CD4-positive, alpha-beta T cell treated with Interleukin-15 for 4 hours (primary cell): ENCODE measurements around the gene ZNF888.
"Not testable (repeated sequence)": the region's sequence is repeated elsewhere in the genome, so short reads cannot be mapped to it uniquely, and the experiment has no call there.

Experiments used
- DNase-seq: peaks from one replicate; pipeline ENCODE4 v3.0.0-alpha.2; 2020; ENCODE audit warnings: low spot score

The ZNF888 gene

DNA sequence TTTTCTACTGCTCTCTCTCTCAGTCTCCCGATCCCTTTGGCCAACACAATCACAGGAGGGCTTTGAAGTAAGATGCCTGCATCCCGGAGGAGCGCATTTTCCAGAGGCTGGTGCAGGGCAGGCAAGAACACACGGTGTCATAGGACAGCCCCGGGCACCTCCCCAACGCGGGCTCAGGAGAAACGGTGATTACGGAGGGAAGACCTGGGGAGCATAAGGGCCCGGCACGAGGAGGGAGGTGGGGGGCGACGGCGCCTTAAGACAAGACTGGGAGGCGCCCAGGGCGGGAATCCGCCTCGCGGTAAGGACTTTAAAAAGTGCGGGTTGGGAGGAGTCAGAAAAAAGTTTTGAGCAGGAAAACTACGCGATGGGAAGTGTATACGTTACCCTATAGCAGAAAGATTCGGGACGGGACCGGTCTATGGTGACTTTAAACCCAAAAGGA lies 18.7 kb upstream of the ZNF888 start:
- DNase-seq, result peak; percentile 14

DNA sequence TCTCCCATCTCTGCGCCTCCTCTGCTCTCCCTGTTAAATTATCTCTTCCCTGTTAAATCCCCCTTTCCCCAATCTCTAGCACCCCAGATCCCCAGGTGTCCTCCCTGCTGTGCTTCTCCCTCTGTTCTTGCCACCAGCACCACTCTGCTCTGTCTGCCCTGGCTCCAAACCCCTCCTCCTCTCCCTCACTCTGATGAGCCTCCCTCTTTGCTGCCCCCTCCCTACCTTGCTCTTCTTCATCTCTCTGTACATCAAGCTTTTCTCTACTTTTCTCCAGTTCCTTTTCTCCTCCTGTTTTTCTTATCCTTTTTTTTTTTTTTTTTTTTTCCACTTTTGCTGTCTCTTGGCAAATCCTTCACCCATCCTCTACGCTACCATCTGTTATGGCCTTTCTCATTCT lies 18.3 kb upstream of the ZNF888 start:
- not testable (repeated sequence) for DNase-seq

DNA sequence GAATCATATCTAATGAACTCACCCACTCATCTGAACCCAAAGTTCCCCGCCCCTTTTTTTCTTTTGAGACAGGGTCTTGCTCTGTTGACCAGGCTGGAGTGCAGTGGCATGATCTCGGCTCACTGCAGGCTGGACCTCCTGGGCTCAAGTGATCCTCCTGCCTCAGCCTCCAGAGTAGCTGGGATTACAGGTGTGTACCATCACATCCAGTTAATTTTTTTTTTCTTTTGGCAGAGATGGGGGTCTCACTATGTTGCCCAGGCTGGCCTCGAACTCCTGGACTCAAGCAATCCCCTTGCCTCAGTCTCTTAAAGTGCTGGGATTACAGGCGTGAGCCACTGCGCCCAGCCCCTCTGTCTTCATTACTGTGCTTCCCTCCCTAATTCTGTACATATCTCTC lies 17.7 kb upstream of the ZNF888 start:
- not testable (repeated sequence) for DNase-seq

DNA sequence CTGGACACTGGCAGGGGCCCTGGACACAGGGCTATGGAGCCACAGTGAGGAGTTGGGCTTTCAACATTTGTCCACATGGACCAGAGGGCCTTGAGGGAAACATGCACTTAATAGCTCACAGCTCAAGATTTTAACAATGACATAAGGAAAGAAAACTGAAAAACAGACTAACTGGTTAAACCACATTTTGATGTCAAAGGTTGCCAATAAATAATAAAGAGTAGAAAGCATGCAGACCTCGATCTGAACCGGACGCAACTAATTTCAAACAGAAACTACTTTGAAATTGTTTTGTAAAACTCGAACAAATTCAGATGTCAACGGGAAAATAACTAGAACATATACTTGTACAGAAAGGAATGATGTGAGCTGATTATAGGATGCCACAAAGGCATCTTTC lies 15.5 kb upstream of the ZNF888 start:
- no peak for DNase-seq

DNA sequence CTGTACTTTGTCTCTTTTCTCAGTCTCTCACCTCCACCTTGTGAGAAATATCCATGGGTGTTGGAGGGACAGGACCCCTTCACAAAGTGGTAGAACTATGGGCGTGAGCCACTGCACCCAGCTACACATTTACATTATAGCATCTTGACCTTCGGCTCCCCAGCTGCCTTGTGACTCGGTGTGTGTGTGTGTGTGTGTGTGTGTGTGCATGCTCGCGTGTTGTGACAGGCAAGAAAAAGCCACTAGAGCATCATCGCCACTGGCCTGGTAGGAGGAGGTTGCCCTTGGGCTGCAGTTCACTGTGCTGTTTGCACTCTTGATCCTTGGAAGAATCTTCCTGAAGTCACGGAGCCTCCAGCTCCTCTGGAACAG lies 13.7 kb upstream of the ZNF888 start:
- DNase-seq, result no peak

DNA sequence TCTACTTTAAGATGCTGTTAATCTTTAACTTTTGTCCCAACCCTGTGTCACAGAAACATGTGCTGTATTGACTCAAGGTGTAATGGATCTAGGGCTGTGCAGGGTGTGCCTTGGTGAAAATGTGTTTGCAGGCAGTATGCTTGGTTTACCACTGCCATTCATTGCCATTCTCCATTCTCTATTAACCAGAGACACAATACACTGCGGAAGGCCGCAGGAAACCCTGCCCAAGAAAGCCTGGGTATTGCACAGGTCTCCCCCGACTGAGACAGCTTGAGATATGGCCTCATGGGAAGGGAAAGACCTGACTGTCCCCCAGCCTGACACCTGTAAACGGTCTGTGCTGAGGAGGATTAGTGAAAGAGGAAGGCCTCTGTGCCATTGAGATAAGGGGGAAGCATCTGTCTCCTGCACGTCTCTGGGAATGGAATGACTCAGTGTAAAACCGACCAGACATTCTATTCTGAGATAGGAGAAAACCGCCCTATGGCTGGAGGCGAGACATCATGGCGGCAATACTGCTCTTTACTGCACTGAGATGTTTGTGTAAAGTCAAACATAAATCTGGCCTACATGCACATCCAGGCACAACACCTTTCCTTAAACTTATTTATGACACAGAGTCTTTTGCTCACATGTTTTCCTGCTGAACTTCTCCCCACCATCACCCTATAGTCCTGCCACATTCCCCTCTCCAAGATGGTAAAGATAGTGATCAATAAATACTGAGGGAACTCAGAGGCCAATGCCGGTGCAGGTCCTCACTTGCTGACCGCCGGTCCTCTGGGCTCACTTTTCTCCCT lies 13.1 kb upstream of the ZNF888 start:
- no peak for DNase-seq

DNA sequence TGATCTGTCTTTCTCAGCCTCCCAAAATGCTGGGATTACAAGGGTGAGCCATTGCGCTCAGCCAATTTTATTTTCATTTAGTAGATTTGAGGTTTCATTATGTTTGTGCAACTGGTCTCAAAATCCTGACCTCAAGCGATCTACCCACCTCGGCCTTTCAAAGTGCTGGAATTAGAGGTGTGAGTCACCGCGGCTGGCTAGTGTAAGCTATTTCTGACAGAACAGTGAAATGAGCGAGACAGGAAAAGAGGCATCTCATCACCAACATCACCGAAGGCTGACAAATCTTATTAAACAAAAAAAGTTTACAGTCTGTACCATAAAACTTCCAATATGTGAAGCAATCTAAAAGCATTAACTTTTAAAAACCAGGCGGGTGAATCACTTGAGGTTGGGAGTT lies 12.2 kb upstream of the ZNF888 start:
- no peak for DNase-seq

DNA sequence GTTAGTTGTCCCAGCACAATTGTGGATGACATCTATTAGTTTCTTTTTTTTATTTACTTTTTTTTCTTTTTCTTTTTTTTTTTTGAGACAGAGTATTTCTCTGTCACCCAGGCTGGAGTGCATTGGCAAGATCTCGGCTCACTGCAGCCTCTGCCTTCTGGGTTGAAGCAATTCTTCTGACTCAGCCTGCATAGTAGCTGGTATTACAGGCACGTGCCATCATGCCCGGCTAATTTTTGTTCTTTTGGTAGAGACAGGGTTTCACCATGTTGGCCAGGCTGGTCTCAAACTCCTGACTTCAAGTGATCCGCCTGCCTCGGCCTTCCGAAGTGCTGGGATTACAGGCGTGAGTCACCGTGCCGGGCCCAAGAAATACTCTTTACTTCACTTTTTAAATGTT lies 1.4 kb upstream of the ZNF888 start:
- DNase-seq, result not testable (repeated sequence)

DNA sequence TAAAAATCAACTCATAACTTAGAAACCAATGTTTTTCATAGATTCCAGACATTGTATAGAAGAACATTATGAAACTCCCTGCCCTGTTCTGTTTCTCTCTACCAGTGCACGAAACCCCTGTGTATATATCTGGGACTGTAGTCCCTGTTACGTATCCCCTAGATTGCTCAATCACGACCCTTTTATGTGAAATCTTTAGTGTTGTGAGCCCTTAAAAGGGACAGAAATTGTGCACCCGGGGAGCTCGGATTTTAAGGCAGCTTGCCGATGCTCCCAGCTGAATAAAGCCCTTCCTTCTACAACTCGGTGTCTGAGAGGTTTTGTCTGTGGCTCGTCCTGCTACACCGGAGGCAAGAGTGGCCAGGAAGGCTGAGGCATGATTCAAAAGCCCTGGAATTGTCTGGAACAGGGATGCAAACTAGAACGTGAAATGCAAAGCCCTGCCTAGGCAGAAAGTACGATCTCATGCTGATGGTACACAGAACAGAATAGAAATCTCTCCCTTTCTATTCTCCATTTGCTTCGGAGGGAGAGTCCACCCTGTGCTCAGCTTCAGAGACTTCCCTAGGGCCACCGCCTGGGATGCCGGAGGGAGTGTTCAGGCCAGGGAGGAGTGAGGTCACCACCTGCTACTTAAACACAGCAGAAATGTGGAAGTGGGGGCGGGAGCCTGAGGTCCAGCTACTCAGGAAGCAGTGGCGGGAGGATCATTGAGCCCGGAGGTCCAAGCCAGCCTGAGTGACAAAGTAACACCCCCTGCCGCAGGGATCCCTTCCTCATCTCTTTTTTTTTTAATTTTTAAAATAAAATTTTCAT lies 758 bp upstream of the ZNF888 start:
- DNase-seq, result no peak

DNA sequence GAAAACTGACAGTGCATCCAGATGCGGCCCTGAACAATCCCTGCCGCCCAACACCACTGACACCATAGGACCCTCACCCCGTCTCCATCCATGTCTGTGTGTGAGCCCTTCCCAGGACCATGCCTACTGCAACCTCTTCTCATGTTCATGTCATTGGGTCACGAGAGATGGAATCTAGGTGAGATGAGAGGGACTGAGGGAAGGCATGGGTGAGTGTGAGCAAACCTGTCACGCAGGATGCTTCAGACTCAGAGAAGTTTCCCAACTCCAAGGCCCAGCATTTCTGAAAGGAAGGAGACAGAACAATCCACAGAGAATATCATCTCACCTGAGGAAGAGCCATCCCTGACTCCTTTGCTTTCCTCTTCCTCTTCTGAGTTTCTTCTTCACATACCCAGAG lies 5.7 kb downstream of the ZNF888 start:
- DNase-seq, result no peak

DNA sequence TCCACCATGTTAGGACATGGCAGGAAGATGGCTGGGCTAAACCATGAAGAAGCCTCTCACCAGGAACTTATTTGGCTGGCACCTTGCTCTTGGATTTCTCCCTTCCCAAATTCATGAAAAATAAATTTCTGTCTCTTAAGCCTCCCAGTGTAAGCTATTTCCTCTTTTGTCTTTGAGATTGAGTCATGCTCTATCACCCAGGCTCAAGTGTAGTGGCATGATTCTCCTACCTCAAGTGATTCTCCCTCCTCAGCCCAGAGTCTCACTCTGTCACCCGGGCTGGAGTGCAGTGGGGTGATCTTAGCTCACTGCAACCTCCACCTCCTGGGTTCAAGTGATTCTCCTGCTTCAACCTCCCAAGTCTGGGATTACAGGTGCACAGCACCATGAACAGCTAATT lies 12.6 kb downstream of the ZNF888 start:
- no peak for DNase-seq

DNA sequence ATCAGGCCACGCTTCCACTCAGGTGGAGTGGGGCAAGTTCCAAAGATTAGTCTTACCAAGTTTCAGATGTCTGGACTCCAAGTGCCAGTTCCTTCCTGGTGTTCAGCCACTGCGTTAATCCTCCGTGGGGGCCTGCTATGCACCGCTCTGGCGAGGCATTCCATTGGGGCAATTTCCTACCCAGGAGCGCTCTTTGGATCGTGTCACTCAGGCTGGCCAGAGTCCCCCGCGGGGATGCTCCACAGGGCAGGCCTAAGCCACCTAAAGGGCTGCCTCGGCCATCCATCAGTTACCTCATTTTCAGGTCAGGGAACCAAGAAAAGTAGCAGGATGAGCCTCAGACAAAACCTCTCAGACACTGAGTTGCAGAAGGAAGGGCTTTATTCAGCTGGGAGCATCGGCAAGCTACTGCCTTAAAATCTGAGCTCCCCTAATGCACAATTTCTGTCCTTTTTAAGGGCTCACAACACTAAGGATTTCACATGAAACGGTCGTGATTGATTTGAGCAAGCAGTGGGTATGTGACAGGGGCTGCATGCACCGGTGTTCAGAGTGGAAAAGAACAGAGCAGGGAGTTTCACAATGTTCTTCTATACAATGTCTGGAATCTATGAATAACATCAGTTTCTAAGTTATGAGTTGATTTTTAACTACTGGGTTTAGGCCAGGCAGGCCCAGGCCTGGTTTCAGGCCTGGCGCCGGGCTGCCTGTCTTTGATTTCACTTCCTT lies 19.0 kb downstream of the ZNF888 start:
- not testable (repeated sequence) for DNase-seq

DNA sequence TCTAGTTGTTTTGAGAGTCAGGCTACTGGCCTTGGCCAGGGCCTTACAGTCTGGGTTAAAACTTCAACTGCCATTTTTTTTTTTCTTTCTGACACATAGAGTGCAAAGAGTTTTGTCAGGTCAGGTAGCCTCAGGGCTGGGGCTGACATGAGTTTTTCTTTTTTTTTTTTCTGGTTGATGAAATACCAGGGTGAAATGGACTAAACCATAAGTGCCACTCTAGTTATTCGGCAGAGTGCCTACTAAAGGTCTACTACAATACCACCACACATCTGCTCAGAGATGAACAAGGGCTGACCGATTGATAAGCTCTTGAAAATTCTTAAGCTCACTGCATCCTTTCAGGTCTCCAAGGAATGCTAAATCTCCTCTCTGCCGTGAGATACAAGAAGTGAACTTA lies 21.4 kb downstream of the ZNF888 start:
- DNase-seq, result no peak

DNA sequence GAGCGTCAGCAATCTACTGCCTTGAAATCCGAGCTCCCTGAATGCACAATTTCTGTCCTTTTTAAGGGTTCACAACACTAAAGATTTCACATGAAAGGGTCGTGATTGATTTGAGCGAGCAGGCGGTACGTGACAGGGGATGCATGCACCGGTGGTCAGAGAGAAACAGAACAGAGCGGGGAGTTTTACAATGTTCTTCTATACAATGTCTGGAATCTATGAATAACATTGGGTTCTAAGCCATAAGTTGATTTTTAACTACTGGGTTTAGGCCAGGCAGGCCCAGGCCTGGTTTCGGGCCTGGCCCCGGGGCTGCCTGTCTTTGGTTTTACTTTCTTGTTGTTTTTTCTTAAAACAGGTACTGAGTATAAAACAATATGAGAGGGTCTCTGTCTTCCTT lies 24.6 kb downstream of the ZNF888 start:
- DNase-seq, result not testable (repeated sequence)

DNA sequence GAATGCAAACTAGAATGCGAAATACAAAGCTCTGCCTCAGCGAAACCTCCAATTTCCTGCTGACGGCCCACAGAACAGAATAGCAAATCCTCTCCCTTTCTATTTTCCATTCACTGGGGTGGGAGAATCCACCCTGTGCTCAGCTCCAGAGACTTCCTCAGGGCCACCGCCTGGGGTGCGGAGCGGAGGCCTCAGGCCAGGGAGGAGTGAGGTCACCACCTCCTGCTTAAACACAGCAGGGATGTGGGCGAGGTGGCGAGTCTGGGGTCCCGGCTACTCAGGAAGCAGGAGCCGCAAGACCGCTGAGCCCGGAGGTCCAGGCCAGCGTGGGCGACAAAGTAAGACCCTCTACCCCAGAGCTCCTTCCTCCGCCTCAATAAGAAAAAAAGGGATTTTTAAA lies 25.1 kb downstream of the ZNF888 start:
- DNase-seq, result no peak

DNA sequence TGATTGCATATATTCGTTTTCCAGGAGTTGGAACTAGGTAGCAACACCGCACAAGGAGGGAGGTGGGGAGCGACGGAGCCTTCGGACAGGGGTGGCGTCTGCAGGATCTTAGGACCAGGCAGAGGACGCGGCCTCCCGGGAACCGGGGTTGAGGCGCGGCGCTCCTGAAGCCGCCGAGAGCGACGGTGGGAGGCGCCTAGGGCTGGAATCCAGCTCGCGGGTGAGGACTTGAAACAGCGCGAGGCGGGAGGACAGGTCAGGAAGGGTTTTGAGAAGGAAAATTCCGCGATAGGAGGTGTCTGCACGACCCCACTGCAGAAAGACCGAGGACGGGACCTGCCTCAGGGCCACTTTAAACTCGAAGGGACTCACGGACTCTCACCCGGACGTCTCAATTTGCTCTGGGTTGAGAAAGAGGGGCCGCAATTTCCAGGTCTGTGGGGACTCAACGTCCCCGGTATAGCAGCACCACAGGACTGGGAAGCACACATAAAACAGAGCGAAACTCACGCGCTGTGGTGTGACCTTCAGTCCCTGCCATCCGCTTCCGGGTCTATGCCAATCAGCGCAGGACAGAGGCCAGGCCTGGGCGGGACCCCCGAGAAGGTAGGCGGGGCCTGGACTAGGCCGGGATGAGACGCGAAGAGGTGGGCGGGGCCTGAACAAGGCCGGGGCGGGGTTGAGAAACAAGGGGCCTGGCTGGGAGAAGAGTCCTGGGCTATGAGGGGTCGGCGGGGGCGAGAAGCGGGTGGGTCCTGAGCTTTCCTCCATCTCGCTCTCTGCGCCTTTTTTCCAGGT lies 25.9 kb downstream of the ZNF888 start, which contains the start of gene ZNF320:
ZNF320 (minus strand) TSS at position 498 of the 798 bp plus-strand sequence. CDS start 7,380 bp downstream, outside the sequence.
- peak; percentile 91 for DNase-seq

DNA sequence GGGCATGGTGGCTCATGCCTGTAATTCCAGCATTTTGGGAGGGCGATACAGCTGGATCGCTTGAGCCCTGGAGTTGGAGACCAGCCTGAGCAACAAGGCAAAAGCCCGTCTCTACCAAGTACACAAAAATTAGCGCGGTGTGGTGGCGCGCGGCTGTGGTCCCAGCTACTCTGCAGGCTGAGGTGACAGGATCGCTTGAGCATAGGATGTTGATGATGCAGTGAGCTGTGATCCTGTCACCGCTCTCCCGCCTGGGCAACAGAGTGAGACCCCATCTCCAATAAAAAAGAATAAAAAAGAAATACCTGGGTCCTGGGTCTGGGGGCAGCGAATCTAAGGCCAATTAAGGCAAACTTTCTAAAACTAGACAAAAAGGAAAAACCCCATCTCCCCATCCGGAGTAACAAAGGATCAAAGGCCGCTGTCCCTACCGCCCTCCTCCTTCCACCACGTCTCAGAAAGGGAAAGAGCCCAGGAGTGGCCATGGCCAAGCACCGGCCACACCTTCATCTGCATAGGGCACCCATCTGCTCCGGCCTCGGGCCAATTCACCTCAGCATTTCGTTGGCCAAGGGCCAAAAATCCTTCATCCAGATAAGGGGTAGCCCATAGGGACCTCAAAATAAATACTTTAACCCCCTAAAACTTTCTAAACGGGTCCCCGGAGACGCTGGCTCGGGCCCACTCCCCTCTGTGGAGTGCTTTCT lies 26.6 kb downstream of the ZNF888 start:
- DNase-seq, result no peak

DNA sequence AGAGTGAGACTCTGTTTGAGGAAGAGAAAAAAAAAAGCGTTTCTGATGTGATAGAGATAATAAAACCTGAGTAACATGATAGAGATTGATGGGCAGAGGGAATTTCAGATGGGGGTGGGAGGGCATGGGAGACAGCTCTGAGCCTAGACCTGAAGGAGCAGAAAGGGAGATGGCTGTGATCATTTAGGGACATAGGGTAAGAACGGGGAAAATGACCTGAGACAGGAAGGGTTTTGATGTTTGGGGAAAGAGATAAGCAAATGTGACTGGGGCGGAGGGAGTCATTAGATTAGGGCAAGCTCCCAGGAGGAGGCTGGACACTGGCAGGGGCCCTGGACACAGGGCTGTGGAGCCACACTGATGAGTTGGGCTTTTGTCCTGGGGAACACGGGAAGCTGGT lies 31.9 kb downstream of the ZNF888 start:
- DNase-seq, result no peak

DNA sequence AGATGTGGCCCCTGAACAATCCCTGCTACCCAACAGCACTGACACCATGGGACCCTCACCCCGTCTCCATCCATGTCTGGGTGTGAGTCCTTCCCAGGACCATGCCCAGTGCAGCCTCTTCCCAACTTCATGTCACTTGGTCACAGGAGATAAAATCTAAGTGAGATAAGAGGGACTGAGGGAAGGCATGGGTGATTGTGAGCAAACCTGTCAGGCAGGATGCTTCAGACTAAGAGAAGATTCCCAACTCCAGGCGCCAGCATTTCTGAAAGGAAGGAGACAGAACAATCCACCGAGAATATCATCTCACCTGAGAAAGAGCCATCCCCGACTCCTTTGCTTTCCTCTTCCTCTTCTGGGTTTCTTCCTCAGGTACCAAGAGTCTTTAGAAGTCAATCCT lies 33.3 kb downstream of the ZNF888 start:
- no peak for DNase-seq

DNA sequence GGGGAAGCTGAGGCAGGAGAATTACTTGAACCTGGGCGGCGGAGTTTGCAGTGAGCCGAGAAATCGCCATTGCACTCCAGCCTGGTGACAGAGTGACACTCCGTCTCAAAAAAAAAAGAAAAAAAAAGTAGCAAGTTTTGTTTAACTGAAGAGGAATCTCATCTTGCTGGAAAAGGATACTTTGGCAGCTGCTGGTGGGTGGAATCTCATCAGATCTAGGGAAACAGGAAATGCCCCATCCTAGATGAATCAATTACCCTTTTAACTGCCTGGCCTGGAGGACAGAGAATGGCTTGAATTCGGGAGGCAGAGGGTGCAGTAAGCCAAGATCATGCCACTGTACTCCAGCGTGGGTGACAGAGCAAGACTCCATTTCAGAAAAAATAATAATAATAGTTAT lies 34.2 kb downstream of the ZNF888 start:
- DNase-seq, result no peak

DNA sequence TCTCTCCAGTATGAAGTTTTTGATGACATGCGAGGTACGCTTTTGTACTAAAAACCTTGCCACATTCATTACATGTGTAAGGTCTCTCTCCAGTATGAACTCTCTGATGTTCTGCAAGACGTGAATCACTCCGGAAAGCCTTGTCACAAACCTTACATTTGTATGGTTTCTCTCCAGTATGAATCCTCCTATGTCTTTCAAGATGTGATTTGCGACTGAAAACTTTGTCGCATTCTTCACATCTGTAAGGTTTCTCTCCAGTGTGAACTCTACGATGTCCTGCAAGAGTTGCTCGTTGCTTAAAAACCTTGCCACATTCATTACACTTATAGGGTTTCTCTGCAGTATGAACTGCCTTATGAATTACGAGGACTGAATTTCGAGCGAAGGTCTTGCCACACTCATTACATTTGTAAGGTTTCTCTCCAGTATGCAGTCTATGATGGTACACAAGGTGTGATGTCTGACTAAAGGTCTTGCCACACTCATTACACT lies 42.3 kb downstream of the ZNF888 start:
- DNase-seq, result no peak
